ENCODE measurements around the gene MED19.

Gene MED19

DNA sequence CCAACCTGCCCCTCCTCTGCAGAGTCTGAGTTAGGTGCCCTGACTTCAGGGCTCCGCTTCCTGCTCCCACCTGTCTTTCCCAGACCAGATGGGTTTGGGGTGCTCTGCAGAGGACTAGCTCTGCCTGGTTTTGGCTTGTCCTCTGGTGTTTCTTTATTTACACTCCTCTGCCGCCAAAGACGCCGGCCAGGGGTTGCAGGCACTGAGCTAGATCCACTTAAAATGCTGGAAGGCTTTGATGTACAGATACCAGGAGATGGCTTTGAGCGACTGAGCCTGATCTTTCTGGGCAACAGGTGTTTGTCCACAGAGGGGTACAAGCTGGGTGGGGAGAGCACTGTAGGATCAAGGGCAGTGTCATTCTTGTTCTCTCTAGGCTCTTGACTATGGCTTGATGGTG is 33.2 kb upstream of the MED19 start:
- no peaks in the 10 kb centered on the region for H3K9me3 ChIP-seq (ENCODE audit: control extremely low read depth in 1 of 5, control insufficient read depth in 4 of 5, insufficient read depth in 2 of 5, low read depth in 1 of 5, low read length in 4 of 5)
- WGBS (ENCODE audit: insufficient coverage): 98% methylated on average over 5 of the region's 5 CpGs
- no peak overlapping the region for H3K4me3 ChIP-seq (ENCODE audit: control insufficient read depth in 1 of 7, extremely low read depth in 1 of 7, insufficient read depth in 4 of 7, low read depth in 2 of 7, low read length in 6 of 7)
- peaks cover 8 to 45% (median 23%) of the 10 kb centered on the region in 4 experiments for H3K36me3 ChIP-seq (ENCODE audit: control insufficient read depth in 4 of 4, insufficient read depth in 4 of 4, low read length in 3 of 4)
- no peak overlapping the region for H3K27ac ChIP-seq (ENCODE audit: insufficient read depth in 1 of 2, low read depth in 1 of 2, low read length in 2 of 2, poor library complexity in 1 of 2, severe bottlenecking in 2 of 2)
- ChIA-PET CTCF (interaction anchor here (1.3 to 7.5 kb wide), 4 partner anchors 11 to 55 kb away, joined by 4 to 100 read pairs (median 28); partner anchors contain the start of gene CTNND1), POLR2A (interaction anchor here (1.8 kb wide), 1 partner anchor 16 kb away, joined by 5 read pairs; the partner anchor contains the start of gene CTNND1)
- no peak for DNase-seq
- H3K4me1 ChIP-seq (ENCODE audit: control extremely low read depth in 1 of 4, control insufficient read depth in 4 of 4, insufficient read depth in 4 of 4, low read length in 3 of 4): peaks cover 13 to 25% (median 19%) of the 10 kb centered on the region in 4 experiments
- no peaks in the 10 kb centered on the region for H3K27me3 ChIP-seq (replicated peaks in 2 of 5; ENCODE audit: control insufficient read depth in 4 of 5, insufficient read depth in 5 of 5, low read length in 4 of 5)

DNA sequence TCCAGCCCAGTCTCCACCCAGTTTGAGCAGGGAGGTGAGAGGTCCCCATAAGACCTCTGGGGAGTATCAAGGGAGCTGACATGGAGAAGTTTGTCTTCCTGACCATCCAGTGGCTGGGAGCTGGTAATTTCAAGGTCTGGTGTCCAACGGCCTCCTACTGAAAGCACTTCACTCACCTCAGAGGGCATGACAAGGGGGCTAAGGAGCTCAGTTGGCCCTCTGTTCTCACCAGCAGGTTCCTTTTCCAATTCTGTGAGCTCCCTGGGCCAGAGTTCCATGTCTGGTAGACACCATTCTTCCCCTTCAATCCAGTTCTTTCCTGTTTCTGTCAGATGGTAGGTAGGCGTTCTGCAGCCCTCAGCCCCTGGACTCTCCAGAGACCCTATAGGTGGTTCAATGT is 32.3 kb upstream of the MED19 start:
- CTCF ChIA-PET: interaction anchor here (0.8 to 6.4 kb wide), 4 partner anchors 12 to 58 kb away, joined by 3 to 50 read pairs (median 22); no protein-coding TSS in a partner anchor
- peaks cover 13 to 26% (median 20%) of the 10 kb centered on the region in 4 experiments for H3K4me1 ChIP-seq (ENCODE audit: control extremely low read depth in 1 of 4, control insufficient read depth in 4 of 4, insufficient read depth in 4 of 4, low read length in 3 of 4)
- H3K9me3 ChIP-seq (ENCODE audit: control extremely low read depth in 1 of 5, control insufficient read depth in 4 of 5, insufficient read depth in 2 of 5, low read depth in 1 of 5, low read length in 4 of 5): no peaks in the 10 kb centered on the region
- H3K27ac ChIP-seq (ENCODE audit: insufficient read depth in 1 of 2, low read depth in 1 of 2, low read length in 2 of 2, poor library complexity in 1 of 2, severe bottlenecking in 2 of 2): no peak overlapping the region
- WGBS (ENCODE audit: insufficient coverage): 100% methylated on average over 1 of the region's 2 CpGs
- DNase-seq: no peak
- H3K27me3 ChIP-seq (replicated peaks in 2 of 5; ENCODE audit: control insufficient read depth in 4 of 5, insufficient read depth in 5 of 5, low read length in 4 of 5): no peaks in the 10 kb centered on the region
- peaks cover 8 to 53% (median 25%) of the 10 kb centered on the region in 4 experiments for H3K36me3 ChIP-seq (ENCODE audit: control insufficient read depth in 4 of 4, insufficient read depth in 4 of 4, low read length in 3 of 4)
- POLR2A ChIA-PET: interaction anchor here (0.8 to 1.8 kb wide), 2 partner anchors 17 to 244 kb away, joined by 4 to 5 read pairs; partner anchors contain the start of gene CTNND1
- H3K4me3 ChIP-seq (ENCODE audit: control insufficient read depth in 1 of 7, extremely low read depth in 1 of 7, insufficient read depth in 4 of 7, low read depth in 2 of 7, low read length in 6 of 7): no peak overlapping the region

DNA sequence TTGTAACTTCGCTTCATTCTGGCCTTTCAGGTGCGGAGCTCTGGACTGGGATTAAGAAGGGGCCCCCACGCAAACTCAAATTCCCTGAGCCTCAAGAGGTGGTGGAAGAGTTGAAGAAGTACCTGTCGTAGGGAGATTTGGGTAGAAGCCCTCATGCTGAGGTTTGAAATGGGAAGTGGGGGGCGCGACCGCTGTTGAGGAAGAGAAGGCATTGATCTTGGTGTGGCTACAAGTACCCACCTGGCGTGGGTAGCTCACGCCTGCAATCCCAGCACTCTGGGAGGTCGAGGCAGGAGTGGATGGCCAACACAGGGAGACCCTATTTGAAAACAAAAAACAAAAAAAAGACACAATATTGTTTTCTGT is 30.1 kb upstream of the MED19 start:
- peaks cover 10 to 70% (median 42%) of the 10 kb centered on the region in 4 experiments for H3K36me3 ChIP-seq (ENCODE audit: control insufficient read depth in 4 of 4, insufficient read depth in 4 of 4, low read length in 3 of 4)
- no peaks in the 10 kb centered on the region for H3K27me3 ChIP-seq (replicated peaks in 2 of 5; ENCODE audit: control insufficient read depth in 4 of 5, insufficient read depth in 5 of 5, low read length in 4 of 5)
- peak overlapping the region; percentile 72 to 98 (median 91) for H3K4me3 ChIP-seq (ENCODE audit: control insufficient read depth in 1 of 7, extremely low read depth in 1 of 7, insufficient read depth in 4 of 7, low read depth in 2 of 7, low read length in 6 of 7)
- ChIA-PET CTCF (interaction anchor here (0.6 to 6.4 kb wide), 7 partner anchors 9 to 67 kb away, joined by 3 to 50 read pairs (median 4); partner anchors contain the start of genes BTBD18 and CTNND1), POLR2A (interaction anchor here (0.7 to 1.8 kb wide), 3 partner anchors 19 to 41 kb away, joined by 3 to 9 read pairs (median 3); partner anchors contain the start of gene CTNND1)
- DNase-seq: peak in 1 of 3 donors; percentile 23
- WGBS (ENCODE audit: insufficient coverage): 0% methylated on average over 6 of the region's 10 CpGs
- peaks cover 13 to 26% (median 20%) of the 10 kb centered on the region in 4 experiments for H3K4me1 ChIP-seq (ENCODE audit: control extremely low read depth in 1 of 4, control insufficient read depth in 4 of 4, insufficient read depth in 4 of 4, low read length in 3 of 4)
- peak overlapping the region; percentile 89 to 96 for H3K27ac ChIP-seq (ENCODE audit: insufficient read depth in 1 of 2, low read depth in 1 of 2, low read length in 2 of 2, poor library complexity in 1 of 2, severe bottlenecking in 2 of 2)
- H3K9me3 ChIP-seq (ENCODE audit: control extremely low read depth in 1 of 5, control insufficient read depth in 4 of 5, insufficient read depth in 2 of 5, low read depth in 1 of 5, low read length in 4 of 5): no peaks in the 10 kb centered on the region

DNA sequence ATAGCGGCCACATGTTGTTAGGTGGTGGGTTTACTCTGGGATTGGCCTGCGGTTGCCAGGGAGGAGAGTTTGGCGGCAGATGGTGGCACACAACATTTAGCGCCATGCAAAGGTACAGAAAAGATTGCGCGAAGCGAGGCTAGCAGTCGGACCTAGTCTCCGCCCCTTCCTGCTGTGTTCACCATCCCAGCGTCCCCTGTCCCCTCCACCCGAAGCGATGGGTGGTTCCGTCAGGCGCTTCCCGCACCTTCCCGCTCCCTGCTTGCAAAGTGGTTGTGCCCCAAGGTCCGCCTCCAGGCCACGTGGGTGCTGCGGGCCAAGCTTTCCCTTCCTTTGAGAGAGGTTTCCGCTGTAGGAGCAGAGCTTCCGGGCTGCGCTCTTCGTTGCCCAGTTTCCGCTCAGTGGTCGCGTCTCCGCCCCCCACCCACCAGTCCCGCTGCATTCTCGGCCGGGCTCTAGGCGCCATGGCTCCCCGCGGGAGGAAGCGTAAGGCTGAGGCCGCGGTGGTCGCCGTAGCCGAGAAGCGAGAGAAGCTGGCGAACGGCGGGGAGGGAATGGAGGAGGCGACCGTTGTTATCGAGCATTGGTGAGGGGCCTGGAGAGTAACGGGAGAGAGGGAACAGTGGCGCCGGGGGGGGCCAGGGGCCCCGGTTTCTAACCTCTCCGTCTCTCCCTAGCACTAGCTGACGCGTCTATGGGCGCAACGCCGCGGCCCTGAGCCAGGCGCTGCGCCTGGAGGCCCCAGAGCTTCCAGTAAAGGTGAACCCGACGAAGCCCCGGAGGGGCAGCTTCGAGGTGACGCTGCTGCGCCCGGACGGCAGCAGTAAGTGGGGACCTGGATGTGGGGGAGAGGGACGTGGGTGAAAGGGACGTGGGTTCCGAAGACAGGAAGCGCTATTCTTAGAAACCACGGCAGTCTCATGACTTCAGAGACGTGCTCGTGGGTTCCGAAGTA is 29.4 kb upstream of the MED19 start, which contains the start of gene SELENOH:
TSS of gene SELENOH (plus strand) at position 360 of the 955 bp plus-strand sequence. CDS start at position 465, 105 bp downstream.
- Histone ChIP-seq H3K27ac (ENCODE audit: insufficient read depth in 1 of 2, low read depth in 1 of 2, low read length in 2 of 2, poor library complexity in 1 of 2, severe bottlenecking in 2 of 2) (peak within 1 kb of the TSS; percentile 89 to 96), H3K36me3 (ENCODE audit: control insufficient read depth in 4 of 4, insufficient read depth in 4 of 4, low read length in 3 of 4) (peaks cover 10 to 66% (median 42%) of the 10 kb centered on the region in 4 experiments), H3K4me3 (ENCODE audit: control insufficient read depth in 1 of 7, extremely low read depth in 1 of 7, insufficient read depth in 4 of 7, low read depth in 2 of 7, low read length in 6 of 7) (peak within 1 kb of the TSS; percentile 72 to 98 (median 91)), H3K27me3 (replicated peaks in 2 of 5; ENCODE audit: control insufficient read depth in 4 of 5, insufficient read depth in 5 of 5, low read length in 4 of 5) (no peaks in the 10 kb centered on the region), H3K9me3 (ENCODE audit: control extremely low read depth in 1 of 5, control insufficient read depth in 4 of 5, insufficient read depth in 2 of 5, low read depth in 1 of 5, low read length in 4 of 5) (no peaks in the 10 kb centered on the region), H3K4me1 (ENCODE audit: control extremely low read depth in 1 of 4, control insufficient read depth in 4 of 4, insufficient read depth in 4 of 4, low read length in 3 of 4) (peaks cover 13 to 26% (median 20%) of the 10 kb centered on the region in 4 experiments)
- ChIA-PET POLR2A (interaction anchor here (0.7 to 1.8 kb wide), 4 partner anchors 20 to 101 kb away, joined by 3 to 9 read pairs (median 3); partner anchors contain the start of gene CTNND1), CTCF (interaction anchor here (0.6 to 6.4 kb wide), 7 partner anchors 10 to 68 kb away, joined by 3 to 50 read pairs (median 4); partner anchors contain the start of genes BTBD18 and CTNND1)
- under 1% methylated on average over 57 of the region's 75 CpGs for WGBS (ENCODE audit: insufficient coverage)
- DNase-seq: peak; percentile 97 to 99 (median 99)

DNA sequence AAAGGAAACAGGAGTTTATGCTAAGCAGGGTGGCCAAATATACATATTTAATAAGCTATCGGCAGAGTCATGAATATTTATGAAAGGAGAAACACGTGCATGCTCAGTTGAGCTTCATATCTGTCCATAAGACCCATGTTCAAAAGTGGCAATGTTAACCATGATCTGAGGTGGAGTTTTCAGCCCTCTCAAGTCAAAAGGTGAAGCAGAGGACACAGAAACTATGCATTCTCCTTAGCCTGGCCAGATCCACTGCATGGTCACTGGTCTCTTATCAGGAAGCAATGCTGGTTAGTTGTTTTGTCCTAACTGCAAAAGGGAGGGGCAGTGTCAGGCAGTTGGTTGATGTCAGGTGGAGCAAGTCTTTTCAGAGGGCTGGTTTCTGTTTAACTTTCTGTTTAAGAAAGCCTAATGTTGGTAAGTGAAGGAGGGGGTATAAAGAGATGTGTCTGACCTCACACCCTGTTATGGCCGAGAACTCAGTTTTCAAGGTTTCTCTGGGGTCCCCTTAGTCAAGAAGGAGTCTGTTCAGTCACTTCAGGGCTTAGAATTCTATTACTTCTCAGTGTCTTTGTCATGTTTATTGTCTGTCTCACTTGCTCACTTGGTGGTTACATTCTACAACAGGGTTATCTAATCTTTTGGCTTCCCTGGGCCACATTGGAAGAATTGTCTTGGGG is 23.7 kb upstream of the MED19 start:
- Histone ChIP-seq H3K9me3 (ENCODE audit: control extremely low read depth in 1 of 5, control insufficient read depth in 4 of 5, insufficient read depth in 2 of 5, low read depth in 1 of 5, low read length in 4 of 5) (no peaks in the 10 kb centered on the region), H3K27ac (ENCODE audit: insufficient read depth in 1 of 2, low read depth in 1 of 2, low read length in 2 of 2, poor library complexity in 1 of 2, severe bottlenecking in 2 of 2) (peak overlapping the region in 1 of 2 experiments; percentile 50), H3K27me3 (replicated peaks in 2 of 5; ENCODE audit: control insufficient read depth in 4 of 5, insufficient read depth in 5 of 5, low read length in 4 of 5) (no peaks in the 10 kb centered on the region), H3K4me3 (ENCODE audit: control insufficient read depth in 1 of 7, extremely low read depth in 1 of 7, insufficient read depth in 4 of 7, low read depth in 2 of 7, low read length in 6 of 7) (no peak overlapping the region), H3K36me3 (ENCODE audit: control insufficient read depth in 4 of 4, insufficient read depth in 4 of 4, low read length in 3 of 4) (peaks cover 12 to 42% (median 22%) of the 10 kb centered on the region in 4 experiments), H3K4me1 (ENCODE audit: control extremely low read depth in 1 of 4, control insufficient read depth in 4 of 4, insufficient read depth in 4 of 4, low read length in 3 of 4) (peaks cover under 1 to 9% (median 6%) of the 10 kb centered on the region in 4 experiments)
- 100% methylated on average over 3 of the region's 3 CpGs for WGBS (ENCODE audit: insufficient coverage)
- CTCF ChIA-PET: interaction anchor here (0.9 to 2.1 kb wide), 4 partner anchors 7 to 59 kb away, joined by 3 to 5 read pairs (median 4); no protein-coding TSS in a partner anchor
- peak in 2 of 3 donors; percentile 9 to 22 for DNase-seq
- POLR2A ChIA-PET: interaction anchor here (0.6 to 0.9 kb wide), 2 partner anchors 35 to 55 kb away, joined by 3 read pairs; no protein-coding TSS in a partner anchor

DNA sequence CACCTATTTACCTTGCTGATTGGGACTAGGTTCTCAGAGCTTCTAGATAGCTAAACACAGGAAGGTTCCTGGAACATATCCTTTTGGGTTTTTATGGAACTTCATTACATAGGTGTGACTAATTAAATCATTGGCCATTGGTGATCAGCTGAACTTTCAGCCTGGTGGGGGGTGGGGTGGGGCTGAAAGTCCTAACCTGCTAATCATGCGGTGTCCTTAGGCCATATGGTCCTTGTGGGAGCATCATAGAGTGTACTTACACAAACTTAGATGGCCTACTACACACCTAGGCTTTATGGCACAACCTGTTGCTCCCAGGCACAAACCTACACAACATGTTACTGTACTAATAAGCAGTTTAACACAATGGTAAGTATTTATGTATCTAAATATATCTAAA is 20.6 kb upstream of the MED19 start:
- H3K4me3 ChIP-seq (ENCODE audit: control insufficient read depth in 1 of 7, extremely low read depth in 1 of 7, insufficient read depth in 4 of 7, low read depth in 2 of 7, low read length in 6 of 7): no peak overlapping the region
- WGBS (ENCODE audit: insufficient coverage): 100% methylated on average over 1 of the region's 1 CpG
- no peaks in the 10 kb centered on the region for H3K27me3 ChIP-seq (replicated peaks in 2 of 5; ENCODE audit: control insufficient read depth in 4 of 5, insufficient read depth in 5 of 5, low read length in 4 of 5)
- no peak for DNase-seq
- ChIA-PET CTCF (interaction anchor here (1.7 kb wide), 1 partner anchor 9 kb away, joined by 6 read pairs; no protein-coding TSS in a partner anchor), POLR2A (no interaction called here)
- H3K27ac ChIP-seq (ENCODE audit: insufficient read depth in 1 of 2, low read depth in 1 of 2, low read length in 2 of 2, poor library complexity in 1 of 2, severe bottlenecking in 2 of 2): no peak overlapping the region
- H3K36me3 ChIP-seq (ENCODE audit: control insufficient read depth in 4 of 4, insufficient read depth in 4 of 4, low read length in 3 of 4): peaks cover 7 to 24% (median 11%) of the 10 kb centered on the region in 4 experiments
- peaks cover 0 to 3% (median 0%) of the 10 kb centered on the region in 4 experiments for H3K4me1 ChIP-seq (ENCODE audit: control extremely low read depth in 1 of 4, control insufficient read depth in 4 of 4, insufficient read depth in 4 of 4, low read length in 3 of 4)
- H3K9me3 ChIP-seq (ENCODE audit: control extremely low read depth in 1 of 5, control insufficient read depth in 4 of 5, insufficient read depth in 2 of 5, low read depth in 1 of 5, low read length in 4 of 5): no peaks in the 10 kb centered on the region
